T-helper 1 cell treated with Interleukin-12 subunit alpha and Interleukin-12 subunit beta and Interleukin-4 antibody, amounts not matched to agents 30 μg/mL and 1 μg/mL, for 36 hours (primary cell): ENCODE results near the gene NTM.

Experiments used
- H3K27ac Mint-ChIP-seq: one replicate; pipeline ENCODE4 v1.8.0; 2021; ENCODE audit warnings: mild to moderate bottlenecking, mixed read lengths
- H3K27me3 Mint-ChIP-seq: one replicate; pipeline ENCODE4 v1.8.0; 2021; ENCODE audit warnings: low read depth, mixed read lengths
- H3K36me3 Mint-ChIP-seq: one replicate; pipeline ENCODE4 v1.8.0; 2021; ENCODE audit warnings: low read depth, mixed read lengths
- H3K4me1 Mint-ChIP-seq: one replicate; pipeline ENCODE4 v1.8.0; 2021; ENCODE audit warnings: low read depth, mixed read lengths
- H3K4me3 Mint-ChIP-seq: one replicate; pipeline ENCODE4 v1.8.0; 2021; ENCODE audit warnings: mild to moderate bottlenecking, moderate library complexity, mixed read lengths
- H3K9me3 Mint-ChIP-seq: one replicate; pipeline ENCODE4 v1.8.0; 2021; ENCODE audit warnings: mixed read lengths

NTM gene

GRCh38 chr11:131802440-131803115 is 432.2 kb downstream of the NTM start:
- H3K27ac Mint-ChIP-seq, result no peak overlapping the region
- no peaks in the 10 kb centered on the region for H3K36me3 Mint-ChIP-seq
- no peaks in the 10 kb centered on the region for H3K9me3 Mint-ChIP-seq
- H3K27me3 Mint-ChIP-seq, result no peaks in the 10 kb centered on the region
- no peaks in the 10 kb centered on the region for H3K4me1 Mint-ChIP-seq
- H3K4me3 Mint-ChIP-seq, result no peak overlapping the region

- H3K4me3 Mint-ChIP-seq, result no peak overlapping the region
- H3K27me3 Mint-ChIP-seq, result no peaks in the 10 kb centered on the region
- H3K4me1 Mint-ChIP-seq, result no peaks in the 10 kb centered on the region
- no peak overlapping the region for H3K27ac Mint-ChIP-seq
- H3K9me3 Mint-ChIP-seq, result no peaks in the 10 kb centered on the region
- no peaks in the 10 kb centered on the region for H3K36me3 Mint-ChIP-seq
These were observed 437.5 kb downstream of the NTM start for GRCh38 chr11:131807876-131808275.

- H3K27me3 Mint-ChIP-seq, result no peaks in the 10 kb centered on the region
- H3K9me3 Mint-ChIP-seq, result no peaks in the 10 kb centered on the region
- no peak overlapping the region for H3K27ac Mint-ChIP-seq
- H3K4me1 Mint-ChIP-seq, result no peaks in the 10 kb centered on the region
- H3K4me3 Mint-ChIP-seq, result no peak overlapping the region
- H3K36me3 Mint-ChIP-seq, result no peaks in the 10 kb centered on the region
These were observed 438.1 kb downstream of the NTM start for GRCh38 chr11:131808470-131808869.

GRCh38 chr11:131809203-131809918 is 438.9 kb downstream of the NTM start:
- no peaks in the 10 kb centered on the region for H3K27me3 Mint-ChIP-seq
- no peaks in the 10 kb centered on the region for H3K4me1 Mint-ChIP-seq
- H3K36me3 Mint-ChIP-seq, result no peaks in the 10 kb centered on the region
- H3K9me3 Mint-ChIP-seq, result no peaks in the 10 kb centered on the region
- no peak overlapping the region for H3K4me3 Mint-ChIP-seq
- H3K27ac Mint-ChIP-seq, result no peak overlapping the region

GRCh38 chr11:131810541-131810940 is 440.1 kb downstream of the NTM start:
- Mint-ChIP-seq H3K4me1 (no peaks in the 10 kb centered on the region), H3K27ac (no peak overlapping the region), H3K36me3 (no peaks in the 10 kb centered on the region), H3K9me3 (no peaks in the 10 kb centered on the region), H3K27me3 (no peaks in the 10 kb centered on the region), H3K4me3 (no peak overlapping the region)

GRCh38 chr11:131811383-131811782 is 441.0 kb downstream of the NTM start:
- Mint-ChIP-seq H3K27ac (no peak overlapping the region), H3K27me3 (no peaks in the 10 kb centered on the region), H3K9me3 (no peaks in the 10 kb centered on the region), H3K36me3 (no peaks in the 10 kb centered on the region), H3K4me1 (no peaks in the 10 kb centered on the region), H3K4me3 (no peak overlapping the region)

- Mint-ChIP-seq H3K4me1 (no peaks in the 10 kb centered on the region), H3K27ac (no peak overlapping the region), H3K27me3 (no peaks in the 10 kb centered on the region), H3K9me3 (no peaks in the 10 kb centered on the region), H3K36me3 (no peaks in the 10 kb centered on the region), H3K4me3 (no peak overlapping the region)
These were observed 443.7 kb downstream of the NTM start for GRCh38 chr11:131814108-131814507.

GRCh38 chr11:131815590-131815989 is 445.2 kb downstream of the NTM start:
- H3K9me3 Mint-ChIP-seq, result no peaks in the 10 kb centered on the region
- H3K27ac Mint-ChIP-seq, result no peak overlapping the region
- H3K36me3 Mint-ChIP-seq, result no peaks in the 10 kb centered on the region
- H3K4me3 Mint-ChIP-seq, result no peak overlapping the region
- H3K27me3 Mint-ChIP-seq, result no peaks in the 10 kb centered on the region
- no peaks in the 10 kb centered on the region for H3K4me1 Mint-ChIP-seq

GRCh38 chr11:131816051-131816450 is 445.6 kb downstream of the NTM start:
- Mint-ChIP-seq H3K4me3 (no peak overlapping the region), H3K9me3 (no peaks in the 10 kb centered on the region), H3K36me3 (no peaks in the 10 kb centered on the region), H3K4me1 (no peaks in the 10 kb centered on the region), H3K27me3 (no peaks in the 10 kb centered on the region), H3K27ac (no peak overlapping the region)

GRCh38 chr11:131817687-131818188 is 447.3 kb downstream of the NTM start:
- Mint-ChIP-seq H3K4me3 (no peak overlapping the region), H3K9me3 (no peaks in the 10 kb centered on the region), H3K27me3 (no peaks in the 10 kb centered on the region), H3K4me1 (no peaks in the 10 kb centered on the region), H3K36me3 (no peaks in the 10 kb centered on the region), H3K27ac (no peak overlapping the region)

- no peak overlapping the region for H3K27ac Mint-ChIP-seq
- no peaks in the 10 kb centered on the region for H3K4me1 Mint-ChIP-seq
- no peaks in the 10 kb centered on the region for H3K9me3 Mint-ChIP-seq
- H3K36me3 Mint-ChIP-seq, result no peaks in the 10 kb centered on the region
- H3K4me3 Mint-ChIP-seq, result no peak overlapping the region
- no peaks in the 10 kb centered on the region for H3K27me3 Mint-ChIP-seq
These were observed 449.4 kb downstream of the NTM start for GRCh38 chr11:131819865-131820264.

GRCh38 chr11:131822506-131822905 is 452.1 kb downstream of the NTM start:
- H3K27ac Mint-ChIP-seq, result no peak overlapping the region
- H3K27me3 Mint-ChIP-seq, result no peaks in the 10 kb centered on the region
- H3K4me3 Mint-ChIP-seq, result no peak overlapping the region
- H3K36me3 Mint-ChIP-seq, result no peaks in the 10 kb centered on the region
- no peaks in the 10 kb centered on the region for H3K4me1 Mint-ChIP-seq
- no peaks in the 10 kb centered on the region for H3K9me3 Mint-ChIP-seq

- Mint-ChIP-seq H3K4me1 (no peaks in the 10 kb centered on the region), H3K27me3 (no peaks in the 10 kb centered on the region), H3K36me3 (no peaks in the 10 kb centered on the region), H3K4me3 (no peak overlapping the region), H3K27ac (no peak overlapping the region), H3K9me3 (no peaks in the 10 kb centered on the region)
These were observed 453.4 kb downstream of the NTM start for GRCh38 chr11:131823772-131824171.

GRCh38 chr11:131824771-131825170 is 454.4 kb downstream of the NTM start:
- Mint-ChIP-seq H3K4me1 (no peaks in the 10 kb centered on the region), H3K4me3 (no peak overlapping the region), H3K27me3 (no peaks in the 10 kb centered on the region), H3K27ac (no peak overlapping the region), H3K9me3 (no peaks in the 10 kb centered on the region), H3K36me3 (no peaks in the 10 kb centered on the region)

GRCh38 chr11:131827430-131827829 is 457.0 kb downstream of the NTM start:
- Mint-ChIP-seq H3K9me3 (no peaks in the 10 kb centered on the region), H3K4me3 (no peak overlapping the region), H3K36me3 (no peaks in the 10 kb centered on the region), H3K27ac (no peak overlapping the region), H3K27me3 (no peaks in the 10 kb centered on the region), H3K4me1 (no peaks in the 10 kb centered on the region)
